ENCODE measurements around the gene NT5DC3.

NT5DC3 gene

GRCh38 chr12:103827911-103828391 lies 13.1 kb downstream of the NT5DC3 start:
- no peak overlapping the region for H3K4me3 ChIP-seq (ENCODE audit: low read depth, low read length)
- DNase-seq (ENCODE audit: low read depth, low spot score): no peak
- in situ Hi-C loops (cut with HindIII; ENCODE audit: low sequenced_read_pairs): no loop called here
- TF ChIP-seq CTCF (IDR thresholded peaks at IDR 0.05; ENCODE audit: low read depth, low read length): no peak

GRCh38 chr12:103824845-103825244 lies 16.2 kb downstream of the NT5DC3 start:
- in situ Hi-C loops (cut with HindIII; ENCODE audit: low sequenced_read_pairs): no loop called here
- TF ChIP-seq CTCF (IDR thresholded peaks at IDR 0.05; ENCODE audit: low read depth, low read length): no peak
- no peak overlapping the region for H3K4me3 ChIP-seq (ENCODE audit: low read depth, low read length)
- no peak for DNase-seq (ENCODE audit: low read depth, low spot score)

GRCh38 chr12:103824290-103824689 lies 16.7 kb downstream of the NT5DC3 start:
- no peak overlapping the region for H3K4me3 ChIP-seq (ENCODE audit: low read depth, low read length)
- DNase-seq (ENCODE audit: low read depth, low spot score): no peak
- no peak for TF ChIP-seq CTCF (IDR thresholded peaks at IDR 0.05; ENCODE audit: low read depth, low read length)
- in situ Hi-C loops (cut with HindIII; ENCODE audit: low sequenced_read_pairs): no loop called here

- TF ChIP-seq CTCF (IDR thresholded peaks at IDR 0.05; ENCODE audit: low read depth, low read length): no peak
- in situ Hi-C loops (cut with HindIII; ENCODE audit: low sequenced_read_pairs): no loop called here
- DNase-seq (ENCODE audit: low read depth, low spot score): no peak
- no peak overlapping the region for H3K4me3 ChIP-seq (ENCODE audit: low read depth, low read length)
Observed at GRCh38 chr12:103823871-103824270, 17.2 kb downstream of the NT5DC3 start.

- in situ Hi-C loops (cut with HindIII; ENCODE audit: low sequenced_read_pairs): no loop called here
- no peak for TF ChIP-seq CTCF (IDR thresholded peaks at IDR 0.05; ENCODE audit: low read depth, low read length)
Observed at GRCh38 chr12:103821773-103822172, 19.3 kb downstream of the NT5DC3 start.

GRCh38 chr12:103820881-103821489 lies 20.0 kb downstream of the NT5DC3 start:
- in situ Hi-C loops (cut with HindIII; ENCODE audit: low sequenced_read_pairs): no loop called here
- H3K4me3 ChIP-seq (ENCODE audit: low read depth, low read length): no peak overlapping the region
- no peak for DNase-seq (ENCODE audit: low read depth, low spot score)
- TF ChIP-seq CTCF (IDR thresholded peaks at IDR 0.05; ENCODE audit: low read depth, low read length): no peak

More at GRCh38 chr12:103821773-103822172, 19.3 kb downstream of the NT5DC3 start:
- DNase-seq (ENCODE audit: low read depth, low spot score): peak; percentile 35
- no peak overlapping the region for H3K4me3 ChIP-seq (ENCODE audit: low read depth, low read length)
